IMR-90 (cell line): ENCODE results near the gene CLTRN. TPM values are rescaled to one million over a fixed set of nuclear protein-coding genes. Genes with fewer than 3 reads are reported as not detected.

Source experiments
- ATAC-seq: fragments of 200-7000 bp; cut with Tn5 transposase; 2 replicates; pipeline ENCODE4 v1.9.1; 2020; ENCODE audit warnings: low read depth, mild to moderate bottlenecking, moderate library complexity
- BruUV-seq: library from RNA; stranded (reverse); fragments of 400-500 nt; replicated peaks from 2 replicates; lab custom pipeline; 2021; lab: Mats Ljungman, UMichigan
- CTCF ChIA-PET: fragments of 300-600 bp; formaldehyde crosslinking; extraction: SDS; loops from one replicate; lab custom pipeline; 2021; ENCODE audit warnings: antibody characterized with exemption; lab: Yijun Ruan, JAX
- POLR2A ChIA-PET: fragments of 300-600 bp; sonication (Branson Sonifier 250); formaldehyde crosslinking; loops from one replicate; lab custom pipeline; 2022; ENCODE audit warnings: antibody characterized with exemption; ENCODE audit not compliant: unreplicated experiment; lab: Charles Lee
- DNase-seq: peaks from one replicate; pipeline ENCODE4 v3.0.0; 2013
- H2AFZ ChIP-seq: replicated peaks from 2 replicates; pipeline ENCODE3; 2013; ENCODE audit warnings: low read length, mild to moderate bottlenecking; ENCODE audit not compliant: poor library complexity
- H2AK5ac ChIP-seq: 2 replicates; pipeline ENCODE4 v1.6.1; 2013; ENCODE audit warnings: low read depth, low read length, inconsistent platforms
- H2AK9ac ChIP-seq: replicated peaks from 2 replicates; pipeline ENCODE3; 2013; ENCODE audit warnings: mild to moderate bottlenecking, low read depth, low read length, moderate library complexity; ENCODE audit not compliant: poor library complexity
- H2BK120ac ChIP-seq: 2 replicates; pipeline ENCODE4 v1.6.1; 2013; ENCODE audit warnings: low read depth, low read length, inconsistent platforms
- H2BK15ac ChIP-seq: 3 replicates; pipeline ENCODE4 v1.6.1; 2013; ENCODE audit warnings: low read depth, low read length, inconsistent platforms
- H2BK20ac ChIP-seq: 2 replicates; pipeline ENCODE4 v1.6.1; 2013; ENCODE audit warnings: low read depth, mild to moderate bottlenecking, inconsistent platforms, low read length, moderate library complexity
- H2BK5ac ChIP-seq: 2 replicates; pipeline ENCODE4 v1.6.1; 2013; ENCODE audit warnings: mild to moderate bottlenecking, low read depth, low read length, inconsistent platforms; ENCODE audit not compliant: poor library complexity, severe bottlenecking
- H3K14ac ChIP-seq: replicated peaks from 2 replicates; pipeline ENCODE4 v1.6.1; 2013; ENCODE audit warnings: low read depth, low read length, inconsistent platforms
- H3K18ac ChIP-seq: 2 replicates; pipeline ENCODE4 v1.6.1; 2013; ENCODE audit warnings: low read depth, low read length, control low read depth
- H3K23ac ChIP-seq: 2 replicates; pipeline ENCODE4 v1.6.1; 2013; ENCODE audit warnings: low read depth, low read length, inconsistent platforms
- H3K27ac ChIP-seq: 2 replicates; pipeline ENCODE4 v1.5.1; 2013; ENCODE audit warnings: mild to moderate bottlenecking, control low read depth, low read length; ENCODE audit not compliant: insufficient read depth
- H3K27me3 ChIP-seq: 2 replicates; pipeline ENCODE4 v1.6.1; 2013; ENCODE audit warnings: low read length; ENCODE audit not compliant: control insufficient read depth, insufficient read depth
- H3K36me3 ChIP-seq: 2 replicates; pipeline ENCODE4 v1.6.1; 2013; ENCODE audit warnings: low read length, mixed read lengths; ENCODE audit not compliant: control insufficient read depth, insufficient read depth
- H3K4ac ChIP-seq: 2 replicates; pipeline ENCODE4 v1.6.1; 2013; ENCODE audit warnings: low read depth, low read length, inconsistent platforms
- H3K4me1 ChIP-seq: 2 replicates; pipeline ENCODE4 v1.6.1; 2013; ENCODE audit warnings: low read length, mixed read lengths; ENCODE audit not compliant: control insufficient read depth, insufficient read depth
- H3K4me2 ChIP-seq: 2 replicates; pipeline ENCODE4 v1.6.1; 2013; ENCODE audit warnings: low read depth, mild to moderate bottlenecking, control low read depth, low read length, moderate library complexity
- H3K4me3 ChIP-seq: 2 replicates; pipeline ENCODE4 v1.5.1; 2013; ENCODE audit warnings: low read depth, mild to moderate bottlenecking, control low read depth, low read length, moderate library complexity; ENCODE audit not compliant: insufficient read depth
- H3K56ac ChIP-seq: 2 replicates; pipeline ENCODE4 v1.6.1; 2013; ENCODE audit warnings: low read length, inconsistent platforms; ENCODE audit not compliant: insufficient read depth; ENCODE audit errors: extremely low read depth
- H3K79me1 ChIP-seq, 2 experiments: 2 replicates each; pipeline ENCODE4 v1.6.1; 2013; ENCODE audit warnings: low read length in 2 of 2, inconsistent platforms in 1 of 2, low read depth in 1 of 2
- H3K9ac ChIP-seq: 2 replicates; pipeline ENCODE4 v1.6.1; 2013; ENCODE audit warnings: low read depth, low read length, control low read depth
- H3K9me1 ChIP-seq: 2 replicates; pipeline ENCODE4 v1.6.1; 2013; ENCODE audit warnings: low read length, inconsistent platforms; ENCODE audit not compliant: insufficient read depth
- H3K9me3 ChIP-seq: 2 replicates; pipeline ENCODE4 v1.6.1; 2013; ENCODE audit warnings: low read length; ENCODE audit not compliant: control insufficient read depth, insufficient read depth
- H4K20me1 ChIP-seq: 2 replicates; pipeline ENCODE4 v1.6.1; 2013; ENCODE audit warnings: low read length, inconsistent platforms; ENCODE audit not compliant: insufficient read depth
- H4K5ac ChIP-seq: 2 replicates; pipeline ENCODE4 v1.6.1; 2013; ENCODE audit warnings: mild to moderate bottlenecking, low read depth, low read length, control low read depth
- H4K8ac ChIP-seq, 2 experiments: 2 replicates each; pipeline ENCODE4 v1.6.1; 2013; ENCODE audit warnings: low read depth in 2 of 2, low read length in 2 of 2, control low read depth in 1 of 2, inconsistent platforms in 1 of 2
- H4K91ac ChIP-seq: 2 replicates; pipeline ENCODE4 v1.6.1; 2013; ENCODE audit warnings: low read depth, low read length, inconsistent platforms; ENCODE audit not compliant: insufficient read depth
- BHLHE40 ChIP-seq: fragments of 150-350 bp; IDR thresholded peaks from 2 replicates; pipeline ENCODE4 v1.6.1; 2016; ENCODE audit warnings: mild to moderate bottlenecking, low read depth, low read length
- CHD1 ChIP-seq: IDR thresholded peaks from 2 replicates; pipeline ENCODE4 v1.6.1; 2012; ENCODE audit warnings: low read depth, low read length, improper control_type of control experiment
- FOS ChIP-seq: fragments of 150-350 bp; IDR thresholded peaks from 2 replicates; pipeline ENCODE4 v1.6.1; 2016; ENCODE audit warnings: low read depth, low read length
- MAFK ChIP-seq: IDR thresholded peaks from 2 replicates; pipeline ENCODE4 v1.6.1; 2012; ENCODE audit warnings: low read depth, low read length, improper control_type of control experiment
- MXI1 ChIP-seq: IDR thresholded peaks from 2 replicates; pipeline ENCODE4 v1.6.1; 2012; ENCODE audit warnings: low read depth, mild to moderate bottlenecking, low read length, moderate library complexity, borderline replicate concordance
- NFE2L2 ChIP-seq: fragments of 150-350 bp; IDR thresholded peaks from 2 replicates; pipeline ENCODE4 v1.6.1; 2016; ENCODE audit warnings: low read depth, mild to moderate bottlenecking, low read length
- RAD21 ChIP-seq: IDR thresholded peaks from 2 replicates; pipeline ENCODE4 v1.6.1; 2012; ENCODE audit warnings: low read length, improper control_type of control experiment
- RCOR1 ChIP-seq: IDR thresholded peaks from 2 replicates; pipeline ENCODE4 v1.6.1; 2012; ENCODE audit warnings: mild to moderate bottlenecking, low read length, improper control_type of control experiment; ENCODE audit not compliant: insufficient replicate concordance
- RFX5 ChIP-seq: IDR thresholded peaks from 2 replicates; pipeline ENCODE4 v1.8.0; 2012; ENCODE audit warnings: low read depth, mild to moderate bottlenecking, low read length, moderate library complexity
- SMC3 ChIP-seq: fragments of 150-350 bp; IDR thresholded peaks from 2 replicates; pipeline ENCODE4 v1.6.1; 2016; ENCODE audit warnings: low read depth, mild to moderate bottlenecking, antibody characterized with exemption, low read length, moderate library complexity
- USF2 ChIP-seq: fragments of 150-350 bp; IDR thresholded peaks from 2 replicates; pipeline ENCODE4 v1.6.1; 2017; ENCODE audit warnings: mild to moderate bottlenecking, antibody characterized with exemption, low read length, low read depth
- WGBS, 2 experiments: methylation state at CpG; one replicate each; pipeline versions ENCODE4 v1.1.5 to v1.1.7; 2013; ENCODE audit warnings: missing lambda C conversion rate in 2 of 2; ENCODE audit not compliant: insufficient read length in 1 of 2; ENCODE audit errors: extremely low coverage in 2 of 2; 5-methylcytosine and 5-hydroxymethylcytosine counted together
- dilution Hi-C: fragments of 300-500 bp; cut with HindIII; formaldehyde crosslinking; loops from one replicate; pipeline ENCODE4 v1.14.3; 2018; ENCODE audit warnings: low sequenced_read_pairs; ENCODE audit not compliant: unreplicated experiment
- in situ Hi-C: fragments of 300-500 bp; cut with MboI; formaldehyde crosslinking; loops from 3 replicates; pipeline ENCODE4 v1.14.3; 2019; ENCODE audit warnings: low sequenced_read_pairs, inconsistent platforms, mixed read lengths
- intact Hi-C: fragments of 100-400 bp; cut with micrococcal nuclease; formaldehyde crosslinking; loops from 2 replicates; pipeline ENCODE4 v1.10.0; 2022
- polyA plus RNA-seq, 3 experiments: library from polyadenylated mRNA; depleted of rRNA; stranded (reverse); fragments of >200 nt; gene quantifications; 2 replicates each; pipeline ENCODE4 v1.2.3, GENCODE V29; 2012; ENCODE audit warnings: low replicate concordance in 1 of 3
- total RNA-seq: library from RNA; depleted of rRNA; stranded (reverse); fragments of >200 nt; gene quantifications from 2 replicates; pipeline ENCODE4 v1.2.3, GENCODE V29; 2012

CLTRN gene
- total and polyA plus RNA-seq, 2 of the 4 experiments (the other 2 are of a cell fraction), result under 0.01 to 0.17 TPM

GRCh38 chrX:15607067-15607466 lies 57.5 kb downstream of the CLTRN start:
- Histone ChIP-seq H3K23ac (no peak overlapping the region), H3K9ac (no peak overlapping the region), H2BK120ac (no peak overlapping the region), H3K56ac (no peak overlapping the region), H2AFZ (no peak overlapping the region), H4K5ac (no peak overlapping the region), H2AK5ac (no peak overlapping the region), H3K36me3 (no peaks in the 10 kb centered on the region), H3K27me3 (peaks cover 5% of the 10 kb centered on the region), H2AK9ac (no peak overlapping the region), H2BK20ac (no peak overlapping the region), H3K18ac (no peak overlapping the region), H4K8ac (no peak overlapping the region), H3K4me2 (no peak overlapping the region), H3K4me1 (no peaks in the 10 kb centered on the region), H4K20me1 (no peaks in the 10 kb centered on the region), H2BK5ac (no peak overlapping the region), H3K4ac (no peak overlapping the region), H4K91ac (no peak overlapping the region), H2BK15ac (no peak overlapping the region), H3K79me1 (no peaks in the 10 kb centered on the region), H3K14ac (no peak overlapping the region), H3K9me1 (no peaks in the 10 kb centered on the region), H3K9me3 (no peaks in the 10 kb centered on the region), H3K27ac (no peak overlapping the region), H3K4me3 (no peak overlapping the region)
- no CpG with 5 or more reads among the region's 5 CpGs for WGBS, 2 experiments
- in situ Hi-C loops (no loop called here), dilution Hi-C loops (no loop called here), intact Hi-C loops (no loop called here)
- no peak for DNase-seq
- TF ChIP-seq BHLHE40, result no peak
- TF ChIP-seq RCOR1, result no peak
- no peak for TF ChIP-seq RFX5
- no peak for TF ChIP-seq FOS
- TF ChIP-seq MAFK, result no peak
- TF ChIP-seq MXI1, result no peak
- no peak for TF ChIP-seq SMC3
- no peak for TF ChIP-seq NFE2L2
- no peak for TF ChIP-seq CHD1
- no peak for TF ChIP-seq USF2
- no peak for TF ChIP-seq RAD21
- ChIA-PET CTCF (no interaction called here), POLR2A (no interaction called here)
- no TSS peak for BruUV-seq
- ATAC-seq, result no peak
